ENCODE results near the gene PATJ. TPM values are rescaled to one million over a fixed set of nuclear protein-coding genes. Genes with fewer than 3 reads are reported as not detected.

Gene PATJ
- polyA plus RNA-seq, 1 donor (not counting 4 experiments of a cell fraction or from before 2014, with no cell fraction given): 28.1 TPM

DNA sequence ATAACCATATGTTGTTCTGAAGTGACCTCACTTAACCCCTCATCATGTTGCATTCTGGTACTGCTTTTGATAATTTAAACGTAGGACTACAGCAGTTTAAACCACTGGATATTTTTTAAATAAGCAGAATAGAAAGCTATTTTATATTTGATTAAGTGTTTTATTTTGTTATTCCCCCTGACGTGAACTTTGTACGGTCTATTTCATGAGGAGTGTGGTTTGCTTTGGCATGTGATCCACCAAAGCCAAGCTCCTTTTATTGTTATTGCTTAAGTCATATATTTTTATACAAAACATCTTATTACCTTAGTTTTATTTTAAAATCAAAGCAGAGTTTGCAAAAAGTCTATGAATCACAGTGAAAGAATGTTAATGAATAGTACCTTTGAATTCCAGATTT, 351.0 kb downstream of the PATJ start:
- dilution Hi-C loops (cut with MboI; ENCODE audit: extremely low pct_ligation_motif_present, low sequenced_read_pairs): no loop called here
- H3K4me2 ChIP-seq (ENCODE audit: control insufficient read depth, extremely low read depth, insufficient read depth, low read depth, low read length): no peak overlapping the region
- peaks cover 4 to 6% of the 10 kb centered on the region in 2 experiments for H3K36me3 ChIP-seq (ENCODE audit: control insufficient read depth in 2 of 2, extremely low read depth in 1 of 2, insufficient read depth in 2 of 2, low read length in 2 of 2)
- H3K79me2 ChIP-seq (ENCODE audit: control insufficient read depth, insufficient read depth, low read length): no peaks in the 10 kb centered on the region
- no peaks in the 10 kb centered on the region for H3K9me3 ChIP-seq (ENCODE audit: control insufficient read depth, low read depth, low read length)
- H3K9ac ChIP-seq (ENCODE audit: control insufficient read depth, extremely low read depth, insufficient read depth, low read length): no peak overlapping the region
- no peaks in the 10 kb centered on the region for H3K4me1 ChIP-seq (ENCODE audit: control insufficient read depth, extremely low read depth, insufficient read depth, low read length)
- no peak overlapping the region for H3K27ac ChIP-seq (ENCODE audit: control insufficient read depth, insufficient read depth, low read length)
- H3K9me1 ChIP-seq (ENCODE audit: control insufficient read depth, extremely low read depth, insufficient read depth, low read length): no peaks in the 10 kb centered on the region
- no peaks in the 10 kb centered on the region for H4K20me1 ChIP-seq (ENCODE audit: control insufficient read depth, extremely low read depth, insufficient read depth, low read length)
- DNase-seq (ENCODE audit: low read depth, low spot score): no peak
- TF ChIP-seq EZH2 (IDR thresholded peaks at IDR 0.05; ENCODE audit: low read length): no peak
- TF ChIP-seq, protein P1, sequence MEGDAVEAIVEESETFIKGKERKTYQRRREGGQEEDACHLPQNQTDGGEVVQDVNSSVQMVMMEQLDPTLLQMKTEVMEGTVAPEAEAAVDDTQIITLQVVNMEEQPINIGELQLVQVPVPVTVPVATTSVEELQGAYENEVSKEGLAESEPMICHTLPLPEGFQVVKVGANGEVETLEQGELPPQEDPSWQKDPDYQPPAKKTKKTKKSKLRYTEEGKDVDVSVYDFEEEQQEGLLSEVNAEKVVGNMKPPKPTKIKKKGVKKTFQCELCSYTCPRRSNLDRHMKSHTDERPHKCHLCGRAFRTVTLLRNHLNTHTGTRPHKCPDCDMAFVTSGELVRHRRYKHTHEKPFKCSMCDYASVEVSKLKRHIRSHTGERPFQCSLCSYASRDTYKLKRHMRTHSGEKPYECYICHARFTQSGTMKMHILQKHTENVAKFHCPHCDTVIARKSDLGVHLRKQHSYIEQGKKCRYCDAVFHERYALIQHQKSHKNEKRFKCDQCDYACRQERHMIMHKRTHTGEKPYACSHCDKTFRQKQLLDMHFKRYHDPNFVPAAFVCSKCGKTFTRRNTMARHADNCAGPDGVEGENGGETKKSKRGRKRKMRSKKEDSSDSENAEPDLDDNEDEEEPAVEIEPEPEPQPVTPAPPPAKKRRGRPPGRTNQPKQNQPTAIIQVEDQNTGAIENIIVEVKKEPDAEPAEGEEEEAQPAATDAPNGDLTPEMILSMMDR (optimal IDR thresholded peaks at IDR 0.05 in 1 of 3, IDR thresholded peaks at IDR 0.05 in 1 of 3, conservative IDR thresholded peaks at IDR 0.05 in 1 of 3; ENCODE audit: extremely low read depth in 1 of 3, insufficient read depth in 2 of 3, low read length in 3 of 3): no peak
- no peak for FAIRE-seq
- H2AFZ ChIP-seq (ENCODE audit: control insufficient read depth, low read length): no peak overlapping the region
- H3K27me3 ChIP-seq (ENCODE audit: control insufficient read depth, extremely low read depth, insufficient read depth, low read length): no peaks in the 10 kb centered on the region
- H3K4me3 ChIP-seq (ENCODE audit: control insufficient read depth in 2 of 3, extremely low read depth in 1 of 3, insufficient read depth in 2 of 3, low read depth in 1 of 3, low read length in 3 of 3): no peak overlapping the region

DNA sequence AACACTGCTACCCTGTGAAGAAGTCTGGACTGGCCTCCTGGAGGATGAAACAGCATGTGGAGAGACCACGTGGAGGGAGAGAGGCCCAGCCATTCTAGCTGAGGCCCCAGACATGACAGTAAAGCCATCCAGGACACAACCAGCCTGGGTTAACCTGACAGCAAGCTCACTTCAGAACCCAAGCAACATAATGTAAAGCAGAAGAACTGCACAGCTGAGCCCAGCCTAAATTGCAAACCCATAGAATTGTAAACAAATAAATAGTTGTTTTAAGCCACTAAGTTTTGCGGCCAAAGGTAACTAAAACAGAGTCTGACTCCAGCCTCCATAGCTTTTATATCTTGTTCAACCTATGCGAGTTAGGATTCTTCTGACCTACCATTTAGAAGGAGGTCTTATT, 355.2 kb downstream of the PATJ start:
- Histone ChIP-seq H3K9me3 (ENCODE audit: control insufficient read depth, low read depth, low read length) (no peaks in the 10 kb centered on the region), H3K4me1 (ENCODE audit: control insufficient read depth, extremely low read depth, insufficient read depth, low read length) (no peaks in the 10 kb centered on the region), H3K27ac (ENCODE audit: control insufficient read depth, insufficient read depth, low read length) (no peak overlapping the region), H2AFZ (ENCODE audit: control insufficient read depth, low read length) (no peak overlapping the region), H3K79me2 (ENCODE audit: control insufficient read depth, insufficient read depth, low read length) (no peaks in the 10 kb centered on the region), H3K36me3 (ENCODE audit: control insufficient read depth in 2 of 2, extremely low read depth in 1 of 2, insufficient read depth in 2 of 2, low read length in 2 of 2) (peaks cover 4% of the 10 kb centered on the region in 2 experiments), H3K4me2 (ENCODE audit: control insufficient read depth, extremely low read depth, insufficient read depth, low read depth, low read length) (no peak overlapping the region), H3K9me1 (ENCODE audit: control insufficient read depth, extremely low read depth, insufficient read depth, low read length) (no peaks in the 10 kb centered on the region), H4K20me1 (ENCODE audit: control insufficient read depth, extremely low read depth, insufficient read depth, low read length) (no peaks in the 10 kb centered on the region), H3K4me3 (ENCODE audit: control insufficient read depth in 2 of 3, extremely low read depth in 1 of 3, insufficient read depth in 2 of 3, low read depth in 1 of 3, low read length in 3 of 3) (no peak overlapping the region), H3K9ac (ENCODE audit: control insufficient read depth, extremely low read depth, insufficient read depth, low read length) (no peak overlapping the region), H3K27me3 (ENCODE audit: control insufficient read depth, extremely low read depth, insufficient read depth, low read length) (no peaks in the 10 kb centered on the region)
- TF ChIP-seq, protein P1 (optimal IDR thresholded peaks at IDR 0.05 in 1 of 3, IDR thresholded peaks at IDR 0.05 in 1 of 3, conservative IDR thresholded peaks at IDR 0.05 in 1 of 3; ENCODE audit: extremely low read depth in 1 of 3, insufficient read depth in 2 of 3, low read length in 3 of 3): no peak
- no peak for TF ChIP-seq EZH2 (IDR thresholded peaks at IDR 0.05; ENCODE audit: low read length)
- DNase-seq (ENCODE audit: low read depth, low spot score) (no peak), FAIRE-seq (no peak)
- dilution Hi-C loops (cut with MboI; ENCODE audit: extremely low pct_ligation_motif_present, low sequenced_read_pairs): no loop called here

Measured in keratinocyte (primary cell).